A673 (cell line): ENCODE measurements around the gene NEDD9. TPM values are rescaled to one million over a fixed set of nuclear protein-coding genes. Genes with fewer than 3 reads are reported as not detected.

Source experiments
- BruUV-seq: library from RNA; stranded (reverse); fragments of 400-500 nt; replicated peaks from 2 replicates; lab custom pipeline; 2021; lab: Mats Ljungman, UMichigan
- CTCF ChIA-PET: fragments of 300-600 bp; sonication (Branson Sonifier 250); formaldehyde crosslinking; loops from one replicate; lab custom pipeline; 2022; ENCODE audit warnings: antibody characterized with exemption; lab: Charles Lee
- POLR2A ChIA-PET: fragments of 300-600 bp; sonication (Branson Sonifier 250); formaldehyde crosslinking; loops from one replicate; lab custom pipeline; 2022; ENCODE audit warnings: antibody characterized with exemption; ENCODE audit not compliant: low non-redundant PET; lab: Charles Lee
- DNase-seq: peaks from one replicate; pipeline ENCODE4 v3.0.0-alpha.2; 2015; ENCODE audit warnings: low spot score
- H3K27ac ChIP-seq: fragments of 200-600 bp; sonication (generic); 2 replicates; pipeline ENCODE4 v1.5.1; 2016; ENCODE audit warnings: mixed run types, low read depth, mild to moderate bottlenecking, mixed read lengths, antibody characterized with exemption, low read length; ENCODE audit not compliant: poor library complexity, severe bottlenecking
- H3K27me3 ChIP-seq: fragments of 200-600 bp; sonication (generic); replicated peaks from 2 replicates; pipeline ENCODE4 v1.6.1; 2017; ENCODE audit warnings: mixed run types, low read depth, mild to moderate bottlenecking, mixed read lengths, antibody characterized with exemption, low read length; ENCODE audit not compliant: insufficient read depth, poor library complexity
- H3K36me3 ChIP-seq: fragments of 200-600 bp; sonication (generic); 2 replicates; pipeline ENCODE4 v1.6.1; 2016; ENCODE audit warnings: mixed run types, mild to moderate bottlenecking, mixed read lengths, antibody characterized with exemption, low read length; ENCODE audit not compliant: insufficient read depth, poor library complexity, severe bottlenecking
- H3K4me1 ChIP-seq: fragments of 200-600 bp; sonication (generic); 2 replicates; pipeline ENCODE4 v1.6.1; 2017; ENCODE audit warnings: mixed run types, mild to moderate bottlenecking, mixed read lengths, antibody characterized with exemption, low read length; ENCODE audit not compliant: insufficient read depth, poor library complexity, severe bottlenecking
- H3K4me3 ChIP-seq: fragments of 200-600 bp; sonication (generic); 2 replicates; pipeline ENCODE4 v1.5.1; 2016; ENCODE audit warnings: low read depth, mixed run types, mild to moderate bottlenecking, mixed read lengths, low read length; ENCODE audit not compliant: poor library complexity, severe bottlenecking
- H3K9me3 ChIP-seq: fragments of 200-600 bp; sonication (generic); 2 replicates; pipeline ENCODE4 v1.6.1; 2016; ENCODE audit warnings: mixed run types, low read depth, mild to moderate bottlenecking, mixed read lengths, antibody characterized with exemption, low read length; ENCODE audit not compliant: poor library complexity, severe bottlenecking
- CTCF ChIP-seq: fragments of 300-800, 200-600 bp; sonication (generic); conservative IDR thresholded peaks from 2 replicates; pipeline ENCODE4 v1.5.1; 2017; ENCODE audit warnings: low read depth, mild to moderate bottlenecking, antibody characterized with exemption, low read length, moderate library complexity, mixed read lengths
- EZH2 ChIP-seq: fragments of 200-600 bp; sonication (generic); IDR thresholded peaks from 2 replicates; pipeline ENCODE4 v1.6.1; 2017; ENCODE audit warnings: borderline replicate concordance, low read depth, mild to moderate bottlenecking, mixed read lengths, antibody characterized with exemption, low read length; ENCODE audit not compliant: poor library complexity, severe bottlenecking
- intact Hi-C: fragments of 100-400 bp; cut with micrococcal nuclease; formaldehyde crosslinking; loops from one replicate; pipeline ENCODE4 v1.10.0; 2022; ENCODE audit not compliant: unreplicated experiment
- total RNA-seq: library from RNA; stranded (reverse); gene quantifications from 2 replicates; pipeline ENCODE4 v1.2.3, GENCODE V29; 2021

NEDD9 gene
- total RNA-seq, 1 experiment from 2014 or later, result 6.6 TPM

- H3K27ac ChIP-seq, result no peak overlapping the region
- CTCF ChIA-PET, result interaction anchor here (0.7 kb wide), 1 partner anchor 21 kb away, joined by 4 read pairs; no protein-coding TSS in a partner anchor
- intact Hi-C loops, result no loop called here
These were observed 40.3 kb downstream of the NEDD9 start for GRCh38 chr6:11192167-11192566.

GRCh38 chr6:11190625-11191245 lies 41.7 kb downstream of the NEDD9 start:
- BruUV-seq, result no TSS peak
- CTCF ChIA-PET, result no interaction called here

More at GRCh38 chr6:11192167-11192566, 40.3 kb downstream of the NEDD9 start:
- no peak for DNase-seq
- no peak overlapping the region for H3K4me3 ChIP-seq
- H3K36me3 ChIP-seq, result no peaks in the 10 kb centered on the region
- H3K4me1 ChIP-seq, result peaks cover 41% of the 10 kb centered on the region
- POLR2A ChIA-PET, result no interaction called here
- BruUV-seq, result no TSS peak
- TF ChIP-seq CTCF, result no peak
- no peak for TF ChIP-seq EZH2
- H3K9me3 ChIP-seq, result no peaks in the 10 kb centered on the region
- no peaks in the 10 kb centered on the region for H3K27me3 ChIP-seq

GRCh38 chr6:11189865-11190624 lies 42.4 kb downstream of the NEDD9 start:
- BruUV-seq, result no TSS peak
- intact Hi-C loops, result no loop called here
- TF ChIP-seq CTCF (no peak), EZH2 (no peak)
- no peak overlapping the region for H3K4me3 ChIP-seq
- H3K4me1 ChIP-seq, result peaks cover 20% of the 10 kb centered on the region
- CTCF ChIA-PET, result no interaction called here
- no peak overlapping the region for H3K27ac ChIP-seq
- POLR2A ChIA-PET, result no interaction called here
- H3K36me3 ChIP-seq, result no peaks in the 10 kb centered on the region
- H3K27me3 ChIP-seq, result no peaks in the 10 kb centered on the region
- no peaks in the 10 kb centered on the region for H3K9me3 ChIP-seq
- no peak for DNase-seq

More at GRCh38 chr6:11190625-11191245, 41.7 kb downstream of the NEDD9 start:
- TF ChIP-seq EZH2, result no peak
- TF ChIP-seq CTCF, result no peak
- Histone ChIP-seq H3K27me3 (no peaks in the 10 kb centered on the region), H3K27ac (no peak overlapping the region), H3K36me3 (no peaks in the 10 kb centered on the region), H3K4me1 (peaks cover 27% of the 10 kb centered on the region), H3K9me3 (no peaks in the 10 kb centered on the region), H3K4me3 (no peak overlapping the region)
- no peak for DNase-seq
- POLR2A ChIA-PET, result no interaction called here
- intact Hi-C loops, result no loop called here
